OCI-LY3 (cell line): ENCODE data around the gene RCCD1.

Experiments
- H2AFZ ChIP-seq: fragments of 200-600, 300-600 bp; shearing (Covaris generic); 2 replicates; pipeline ENCODE4 v1.6.0; 2014; ENCODE audit warnings: antibody characterized with exemption, low read depth, low read length
- H3K27ac ChIP-seq: fragments of 200-600, 300-600 bp; sonication (generic); 2 replicates; pipeline ENCODE4 v1.5.1; 2014; ENCODE audit warnings: mild to moderate bottlenecking, low read length, moderate library complexity, mixed read lengths
- H3K27me3 ChIP-seq: fragments of 200-600, 300-600 bp; sonication (generic); 2 replicates; pipeline ENCODE4 v1.6.1; 2014; ENCODE audit warnings: low read depth, low read length, mixed read lengths
- H3K36me3 ChIP-seq: fragments of 200-600, 300-600 bp; sonication (generic); replicated peaks from 2 replicates; pipeline ENCODE3; 2014; ENCODE audit warnings: low read depth, low read length, mixed read lengths
- H3K4me1 ChIP-seq: fragments of 300-600, 200-600 bp; sonication (generic); 2 replicates; pipeline ENCODE4 v1.6.1; 2014; ENCODE audit warnings: low read length, mixed read lengths
- H3K4me2 ChIP-seq: fragments of 200-600, 300-600 bp; sonication (generic); 2 replicates; pipeline ENCODE4 v1.6.1; 2014; ENCODE audit warnings: low read length, mixed read lengths
- H3K4me3 ChIP-seq: fragments of 300-600, 200-600 bp; sonication (generic); 2 replicates; pipeline ENCODE4 v1.5.1; 2014; ENCODE audit warnings: antibody characterized with exemption, mild to moderate bottlenecking, low read length, moderate library complexity
- H3K79me2 ChIP-seq: fragments of 300-600, 200-600 bp; shearing (Covaris generic); 2 replicates; pipeline ENCODE4 v1.6.1; 2014; ENCODE audit warnings: mild to moderate bottlenecking, low read length, mixed read lengths
- H3K9ac ChIP-seq: fragments of 300-600, 200-600 bp; shearing (Covaris generic); 2 replicates; pipeline ENCODE4 v1.6.0; 2014; ENCODE audit warnings: mild to moderate bottlenecking, low read length, moderate library complexity
- H3K9me3 ChIP-seq: fragments of 200-600, 300-600 bp; shearing (Covaris generic); 2 replicates; pipeline ENCODE4 v1.6.1; 2014; ENCODE audit warnings: low read length, mixed read lengths; ENCODE audit not compliant: insufficient read depth
- H4K20me1 ChIP-seq: fragments of 200-600, 300-600 bp; sonication (generic); 2 replicates; pipeline ENCODE4 v1.6.1; 2016; ENCODE audit warnings: low read length, mixed read lengths; ENCODE audit not compliant: insufficient read depth
- CTCF ChIP-seq: fragments of 200-600, 300-600 bp; sonication (generic); IDR thresholded peaks from 2 replicates; pipeline ENCODE4 v1.5.1; 2014; ENCODE audit warnings: antibody characterized with exemption, low read length, low read depth
- EZH2phosphoT487 ChIP-seq: fragments of 200-600 bp; shearing (Covaris generic); IDR thresholded peaks from 2 replicates; pipeline ENCODE4 v1.6.1; 2018; ENCODE audit warnings: antibody characterized with exemption, mixed run types, low read depth

Gene RCCD1

GRCh38 chr15:90946941-90947576 is 7.6 kb upstream of the RCCD1 start:
- Histone ChIP-seq H3K36me3 (peaks cover 63% of the 10 kb centered on the region), H3K27me3 (no peaks in the 10 kb centered on the region), H3K4me2 (no peak overlapping the region), H3K4me1 (no peaks in the 10 kb centered on the region), H3K27ac (no peak overlapping the region), H2AFZ (no peak overlapping the region), H3K9ac (no peak overlapping the region), H4K20me1 (no peaks in the 10 kb centered on the region), H3K79me2 (no peaks in the 10 kb centered on the region), H3K9me3 (no peaks in the 10 kb centered on the region), H3K4me3 (no peak overlapping the region)
- TF ChIP-seq CTCF (no peak), EZH2phosphoT487 (no peak)

GRCh38 chr15:90947577-90948357 is 6.9 kb upstream of the RCCD1 start:
- H3K4me2 ChIP-seq = no peak overlapping the region
- H3K9ac ChIP-seq = no peak overlapping the region
- H3K79me2 ChIP-seq = no peaks in the 10 kb centered on the region
- H2AFZ ChIP-seq = no peak overlapping the region
- H3K4me3 ChIP-seq = no peak overlapping the region
- peaks cover 56% of the 10 kb centered on the region for H3K36me3 ChIP-seq
- no peak overlapping the region for H3K27ac ChIP-seq
- no peaks in the 10 kb centered on the region for H4K20me1 ChIP-seq
- TF ChIP-seq EZH2phosphoT487 = no peak
- TF ChIP-seq CTCF = no peak
- no peaks in the 10 kb centered on the region for H3K4me1 ChIP-seq
- H3K27me3 ChIP-seq = no peaks in the 10 kb centered on the region
- no peaks in the 10 kb centered on the region for H3K9me3 ChIP-seq

GRCh38 chr15:90948506-90948905 is 6.2 kb upstream of the RCCD1 start:
- H3K36me3 ChIP-seq = peaks cover 53% of the 10 kb centered on the region
- TF ChIP-seq CTCF = no peak
- no peak for TF ChIP-seq EZH2phosphoT487

GRCh38 chr15:90949979-90950675 is 4.6 kb upstream of the RCCD1 start:
- no peaks in the 10 kb centered on the region for H3K9me3 ChIP-seq
- no peaks in the 10 kb centered on the region for H3K27me3 ChIP-seq
- H2AFZ ChIP-seq = no peak overlapping the region
- H3K9ac ChIP-seq = no peak overlapping the region
- no peaks in the 10 kb centered on the region for H4K20me1 ChIP-seq
- TF ChIP-seq EZH2phosphoT487 (no peak), CTCF (no peak)
- H3K36me3 ChIP-seq = peaks cover 49% of the 10 kb centered on the region
- H3K4me3 ChIP-seq = no peak overlapping the region
- no peak overlapping the region for H3K27ac ChIP-seq
- H3K79me2 ChIP-seq = peaks cover under 1% of the 10 kb centered on the region; the same call in 1 of the 2 replicates
- H3K4me1 ChIP-seq = peaks cover 2% of the 10 kb centered on the region; the same call in 1 of the 2 replicates
- H3K4me2 ChIP-seq = no peak overlapping the region

More at GRCh38 chr15:90948506-90948905, 6.2 kb upstream of the RCCD1 start:
- Histone ChIP-seq H3K9ac (no peak overlapping the region), H3K27me3 (no peaks in the 10 kb centered on the region), H3K79me2 (no peaks in the 10 kb centered on the region), H3K27ac (no peak overlapping the region), H3K4me1 (no peaks in the 10 kb centered on the region), H2AFZ (no peak overlapping the region), H3K4me3 (no peak overlapping the region), H3K4me2 (no peak overlapping the region), H4K20me1 (no peaks in the 10 kb centered on the region), H3K9me3 (no peaks in the 10 kb centered on the region)
